Measurements from ENCODE around the gene VEPH1.
A peak's percentile ranks its signal among the peaks of the same experiment; 100 is the strongest.

Gene VEPH1

DNA sequence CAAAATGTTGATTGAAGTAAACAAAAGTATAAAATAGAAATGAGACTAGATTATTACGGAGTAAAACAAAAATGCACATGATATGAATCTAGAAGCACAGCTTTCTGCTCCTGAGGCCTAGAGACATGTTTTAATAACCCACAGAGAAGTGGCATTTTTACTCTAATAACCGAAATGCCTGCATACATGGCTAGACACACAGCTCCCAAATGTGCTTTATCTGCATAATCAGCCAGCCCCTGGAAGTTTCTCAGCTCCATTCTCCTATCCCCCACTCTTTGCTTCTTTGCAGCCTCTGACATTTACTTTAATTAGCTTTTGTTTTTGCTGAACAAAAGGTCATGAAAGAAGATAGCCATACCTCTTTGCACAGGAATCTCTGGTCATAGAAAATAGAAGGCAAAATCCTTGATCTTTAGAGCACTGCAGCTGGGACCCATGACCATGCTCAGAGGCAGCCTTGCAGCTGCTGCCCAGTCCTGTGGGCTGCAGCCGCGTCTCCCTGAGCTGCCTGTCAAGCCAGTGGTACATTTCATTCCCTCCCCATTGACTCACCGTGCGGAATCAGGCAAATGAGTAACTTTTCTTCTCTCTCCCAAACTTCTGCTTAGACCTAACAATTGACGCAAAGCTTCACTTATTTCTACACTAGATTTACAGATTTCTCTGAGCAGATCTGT is at the start of gene VEPH1:
Gene VEPH1 (minus strand): TSS at position 501 of the 680 bp plus-strand sequence. CDS start 8,067 bp downstream, outside the sequence.
- no peak for DNase-seq

GRCh38 chr3:157551961-157552360 is 48.7 kb upstream of the VEPH1 start:
- no peak for DNase-seq

DNA sequence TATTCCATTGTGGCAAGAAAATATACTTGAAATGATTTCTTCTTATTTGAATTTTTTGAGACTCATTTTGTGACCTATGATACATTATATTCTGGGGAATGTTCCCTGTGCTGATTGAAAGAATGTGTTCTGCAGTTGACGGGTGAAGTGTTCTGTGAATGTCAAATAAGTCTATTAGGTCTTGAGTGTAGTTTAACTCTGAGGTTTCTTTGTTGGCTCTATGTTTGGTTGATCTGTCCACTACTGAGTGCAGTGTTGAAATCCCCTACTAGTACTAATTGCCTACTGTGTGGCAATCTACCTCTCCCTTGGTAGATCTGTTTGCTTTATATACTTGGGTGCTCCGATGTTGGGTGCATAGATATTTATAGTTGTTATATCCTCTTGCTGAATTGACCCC is 46.3 kb upstream of the VEPH1 start:
- no peak for DNase-seq

DNA sequence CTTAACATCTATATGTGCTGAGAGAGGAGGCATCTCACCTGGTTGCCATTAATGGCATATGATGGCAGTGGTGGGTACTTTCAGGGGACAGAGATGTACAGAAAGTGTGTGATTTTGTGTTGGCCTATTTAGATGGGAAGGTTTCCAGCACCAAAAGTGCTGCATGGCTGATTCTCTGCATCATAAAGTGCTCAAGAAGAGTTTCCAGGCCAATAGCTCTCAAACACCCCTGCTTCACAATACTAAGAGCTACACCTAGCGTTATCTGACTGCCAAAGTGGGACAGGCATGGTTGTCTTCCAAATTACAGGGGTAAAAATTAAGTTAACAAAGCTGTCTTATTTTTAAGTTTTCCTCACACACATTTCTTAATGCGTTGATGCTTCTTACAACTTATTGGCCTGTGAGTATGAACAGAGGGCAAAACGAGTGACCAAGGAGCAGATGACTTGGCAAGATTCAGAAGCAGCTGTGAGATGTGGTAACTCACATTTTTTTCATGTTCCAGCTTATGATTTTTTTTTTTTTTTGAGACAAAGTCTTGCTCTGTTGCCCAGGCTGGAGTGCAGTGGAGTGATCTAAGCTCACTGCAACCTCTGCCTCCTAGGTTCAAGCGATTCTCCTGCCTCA is 41.4 kb upstream of the VEPH1 start:
- DNase-seq = no peak

DNA sequence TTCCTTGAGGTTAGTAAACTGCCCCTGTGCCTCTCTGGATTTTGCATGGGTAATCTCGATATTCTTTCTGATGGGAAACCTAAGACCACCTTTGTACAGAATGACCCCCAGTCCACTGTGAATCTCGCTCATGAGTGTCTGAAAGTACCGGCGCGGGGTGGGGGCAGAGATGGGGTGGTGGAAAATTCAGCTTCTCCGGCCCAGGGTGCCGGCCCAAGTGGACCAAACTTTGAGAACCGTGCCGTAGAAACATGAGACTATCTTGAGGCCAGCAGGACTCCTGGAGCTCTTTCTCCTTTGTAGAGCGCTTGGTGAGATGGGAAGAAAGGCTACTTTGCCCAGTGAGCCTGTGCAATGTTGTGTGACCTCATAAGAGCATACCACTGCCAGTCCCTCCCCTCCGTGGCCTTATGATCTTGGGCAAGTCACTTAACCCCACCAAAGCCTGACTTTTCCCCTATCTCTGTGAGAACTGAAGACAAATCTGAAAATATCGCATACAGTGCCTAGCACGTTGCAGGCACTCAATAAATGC is 40.4 kb upstream of the VEPH1 start:
- no peak for DNase-seq

DNA sequence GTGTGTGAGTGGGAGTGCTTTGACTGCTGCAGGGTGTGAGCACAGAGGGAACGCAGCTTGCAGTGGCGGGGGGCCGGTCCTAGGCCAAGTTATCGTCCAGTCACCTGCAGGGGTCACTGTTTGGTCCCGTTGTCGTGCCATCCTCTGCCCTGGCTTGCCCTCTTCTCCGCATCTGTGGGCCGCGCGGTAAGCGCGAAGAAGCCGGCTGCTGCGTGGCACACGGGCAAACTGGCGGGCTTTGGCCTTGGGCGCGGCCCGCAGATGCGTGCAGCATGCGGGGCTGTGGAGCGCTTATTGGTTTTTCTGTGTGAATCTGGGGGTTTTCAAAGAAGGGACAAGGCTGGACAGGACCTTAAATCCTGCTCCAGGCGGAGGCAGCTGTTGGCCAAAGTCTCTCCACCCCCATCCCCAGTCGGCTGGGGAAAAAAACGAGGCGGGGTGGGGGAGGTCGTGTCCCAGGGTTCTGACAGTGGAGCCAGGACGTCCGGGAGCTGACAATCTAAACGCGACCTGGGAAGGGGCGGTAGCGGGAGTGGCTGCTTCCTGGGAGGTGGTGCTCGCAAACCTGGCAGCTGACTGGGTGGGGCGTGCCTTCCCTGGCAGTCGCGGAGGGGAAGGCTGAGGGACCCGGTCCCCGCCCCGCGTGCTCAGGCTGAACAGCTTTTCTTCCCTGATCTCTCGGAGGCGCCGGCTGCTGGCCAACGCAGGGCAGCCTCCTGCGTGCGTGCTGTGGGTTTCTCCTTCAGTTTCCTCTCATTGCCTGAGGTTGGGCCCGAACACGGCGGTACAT is 39.7 kb upstream of the VEPH1 start:
- no peak for DNase-seq

DNA sequence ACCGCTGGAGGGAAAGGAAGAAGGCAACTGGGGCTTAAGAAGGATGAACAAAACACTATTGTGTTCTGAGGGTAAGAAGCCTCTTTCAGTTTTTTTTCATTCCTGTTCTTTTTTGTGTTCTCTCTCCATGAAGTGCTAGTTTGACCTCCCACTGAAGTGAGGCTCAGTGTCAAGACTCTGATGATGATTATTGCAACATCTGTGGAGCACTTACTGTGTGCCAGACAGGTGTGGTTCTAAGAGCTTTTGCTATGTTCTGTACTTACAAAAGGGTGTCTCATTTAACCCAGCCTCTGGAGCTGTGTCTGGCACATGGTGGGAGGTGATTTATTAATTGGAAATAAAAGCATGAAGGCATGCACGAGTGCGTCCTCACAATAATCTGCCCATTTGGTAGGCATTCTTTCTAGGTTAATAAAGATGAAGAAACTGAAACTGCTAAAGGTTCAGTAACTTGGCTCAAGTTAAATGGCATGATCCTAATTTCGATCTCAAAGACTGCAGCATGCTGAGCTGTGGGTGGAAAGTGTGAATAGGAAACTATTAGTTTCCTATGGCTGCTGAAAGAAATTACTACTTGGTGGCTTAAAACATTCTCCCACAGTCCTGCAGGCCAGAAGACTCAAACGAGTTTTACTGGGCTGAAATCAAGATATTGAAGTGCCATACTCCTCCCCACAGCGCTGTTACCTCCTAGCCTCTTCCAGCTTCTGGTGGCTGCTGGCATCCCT is 38.5 kb upstream of the VEPH1 start:
- DNase-seq = no peak

GRCh38 chr3:157540656-157541055 is 37.4 kb upstream of the VEPH1 start:
- DNase-seq = no peak

GRCh38 chr3:157535667-157536066 is 32.5 kb upstream of the VEPH1 start:
- DNase-seq = no peak

DNA sequence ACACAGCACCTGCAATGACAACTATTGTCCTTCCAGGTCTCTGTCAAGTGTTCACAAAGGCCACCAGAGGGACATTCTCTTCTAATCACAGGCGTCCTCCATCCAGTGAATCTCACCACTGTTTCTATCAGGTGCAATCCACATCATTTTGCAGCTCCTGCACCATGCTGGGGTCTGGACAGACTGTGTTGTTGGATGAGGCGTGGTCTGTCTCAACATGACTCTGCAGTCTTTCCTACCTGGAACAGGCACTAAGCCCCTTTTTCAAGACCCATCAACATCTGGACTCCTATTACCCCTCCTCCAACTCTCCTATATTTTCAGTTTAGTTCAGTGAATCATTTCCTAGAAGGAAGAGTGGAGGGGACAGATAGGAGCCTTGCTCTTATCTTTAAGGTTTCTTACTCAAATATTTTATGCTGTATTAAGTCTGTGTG is 31.5 kb upstream of the VEPH1 start:
- no peak for DNase-seq

- no peak for DNase-seq
Observed at GRCh38 chr3:157533298-157534070, 30.3 kb upstream of the VEPH1 start.

DNA sequence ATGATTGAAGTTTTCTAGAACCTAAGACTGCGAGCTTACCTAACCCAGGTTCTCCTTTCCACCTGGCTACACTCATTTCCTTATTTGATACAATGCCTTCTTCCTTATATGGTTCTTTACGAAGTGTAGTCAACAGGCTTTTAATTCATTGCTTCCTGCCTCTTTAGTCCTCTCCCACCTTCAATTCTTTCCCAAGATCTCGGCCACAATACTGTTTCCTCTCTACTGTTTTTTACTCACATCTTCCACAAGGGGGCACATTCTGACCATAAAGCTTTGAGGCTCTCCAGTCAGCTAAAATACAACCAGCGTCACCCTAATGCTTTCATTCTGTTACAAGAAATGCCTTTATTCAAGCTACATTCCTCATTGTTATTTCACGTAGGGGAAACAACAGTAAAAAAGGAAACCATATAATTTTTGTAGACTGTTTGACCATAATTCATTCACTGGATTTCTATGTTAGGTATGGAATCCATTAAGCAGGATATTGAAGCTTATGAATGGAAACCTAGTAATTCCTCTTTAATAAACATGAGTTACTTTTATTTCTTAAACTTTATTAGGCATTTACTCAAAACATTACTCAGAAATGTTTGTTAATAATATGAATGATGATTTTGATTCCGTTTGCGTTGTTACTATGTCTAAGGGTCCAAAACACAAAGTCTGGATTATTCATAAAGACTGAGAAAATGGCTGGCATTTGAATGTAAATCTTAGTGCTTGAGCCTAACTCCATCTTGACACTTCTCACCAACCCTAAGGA is 29.5 kb upstream of the VEPH1 start:
- DNase-seq = peak in 1 of 2 donors; percentile 26

GRCh38 chr3:157531771-157532170 is 28.6 kb upstream of the VEPH1 start:
- no peak for DNase-seq

DNA sequence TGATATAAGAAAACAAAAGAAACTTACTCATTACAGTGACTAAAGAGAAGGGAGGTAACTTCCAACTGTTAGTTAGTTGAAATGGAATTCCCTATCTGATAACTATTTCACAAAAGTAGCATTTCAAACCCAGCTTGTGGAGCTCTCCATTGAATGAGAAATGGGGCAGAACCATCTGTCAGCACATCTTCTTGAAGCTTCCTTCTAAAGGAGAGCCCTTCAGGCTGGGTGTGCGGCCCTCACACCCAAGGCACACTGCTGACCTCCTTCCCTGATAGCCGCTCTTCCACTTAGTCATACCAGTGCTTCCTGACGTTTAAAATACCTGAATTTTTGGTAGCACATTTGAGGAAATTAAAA is 28.1 kb upstream of the VEPH1 start:
- no peak for DNase-seq

- DNase-seq = no peak
Observed at GRCh38 chr3:157530637-157531300, 27.6 kb upstream of the VEPH1 start.

- no peak for DNase-seq
Observed at GRCh38 chr3:157529751-157530150, 26.5 kb upstream of the VEPH1 start.

DNA sequence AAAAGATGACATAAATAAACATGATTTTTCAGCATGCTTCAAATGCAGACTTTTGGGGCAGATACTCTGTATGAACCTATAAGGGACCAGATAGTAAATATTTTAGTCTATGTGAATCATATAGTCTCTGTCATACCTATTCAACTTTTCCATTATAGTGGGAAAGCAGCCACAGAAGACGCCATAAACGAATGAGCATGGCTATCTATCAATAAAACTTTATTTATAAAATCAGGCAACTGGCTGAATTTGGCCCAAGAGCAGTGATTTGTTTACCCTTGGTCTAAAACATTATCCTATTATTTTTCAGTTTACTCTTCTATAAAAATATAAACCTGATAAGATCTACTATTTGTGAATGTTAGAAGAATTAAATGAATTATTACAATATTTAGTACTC is 25.9 kb upstream of the VEPH1 start:
- DNase-seq = no peak

DNA sequence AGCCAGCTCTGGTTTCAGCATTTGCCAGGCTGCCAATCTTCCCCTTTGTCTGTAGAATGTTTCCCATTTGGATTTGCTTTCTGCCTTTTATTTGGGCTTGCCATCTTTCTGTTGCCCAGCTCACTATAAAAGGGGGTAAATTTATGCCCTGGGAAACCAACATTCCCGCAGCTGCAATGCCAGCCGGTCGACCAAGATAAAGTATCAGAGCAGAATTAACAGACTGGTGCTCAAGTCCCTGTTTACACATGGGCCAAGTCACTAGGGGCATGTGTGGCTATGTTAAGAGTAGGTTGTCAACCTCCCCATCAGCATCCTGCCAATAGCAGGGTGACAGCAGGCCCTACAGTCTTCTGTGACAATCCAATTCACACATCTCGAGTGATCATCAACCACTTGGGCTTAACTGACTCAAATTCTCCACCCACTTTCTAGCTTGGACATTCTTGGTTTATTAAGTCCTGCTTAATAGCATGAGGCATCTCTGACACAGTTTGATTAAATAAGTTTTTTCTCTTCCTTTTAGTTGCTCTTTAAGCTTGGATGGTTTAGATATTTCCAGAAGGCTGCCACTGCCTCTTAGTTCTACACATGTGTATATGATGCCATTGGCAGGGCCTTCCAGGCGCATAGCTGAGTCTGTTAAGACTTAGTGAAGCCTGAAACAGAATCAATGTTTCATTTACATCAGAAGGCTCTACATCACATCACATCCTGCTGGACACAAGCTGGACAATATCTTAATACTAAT is 24.1 kb upstream of the VEPH1 start:
- DNase-seq = no peak

GRCh38 chr3:157526036-157526435 is 22.8 kb upstream of the VEPH1 start:
- DNase-seq = no peak

DNA sequence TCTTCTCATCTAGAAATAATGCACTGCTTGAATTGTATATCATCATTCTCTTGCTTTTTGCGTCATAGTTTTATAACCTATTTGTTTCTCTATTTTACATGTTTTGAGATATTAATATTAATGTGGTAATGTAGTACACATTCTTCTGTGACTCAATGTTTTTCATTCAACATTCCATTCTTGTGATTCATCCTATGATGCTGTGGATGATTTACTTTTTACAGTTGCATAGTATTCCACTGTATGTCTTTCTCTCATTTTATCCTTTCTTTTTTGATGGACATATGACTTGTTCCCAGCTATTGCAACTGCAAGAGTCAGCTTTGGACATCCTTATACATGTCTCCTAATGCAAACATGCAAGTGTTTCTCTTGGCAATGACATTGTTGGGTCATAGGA is 20.6 kb upstream of the VEPH1 start:
- no peak for DNase-seq
